MM.1S (cell line): ENCODE data around the gene MSX2.

Experiments used
- EZH2 ChIP-seq: fragments of 300-600 bp; sonication (generic); optimal IDR thresholded peaks from 2 replicates; pipeline ENCODE3; 2017; ENCODE audit warnings: low read depth, mild to moderate bottlenecking, antibody characterized with exemption, low read length, mixed read lengths
- TF ChIP-seq, protein P1 (sequence below): fragments of 300-600 bp; sonication (generic); IDR thresholded peaks from 2 replicates; pipeline ENCODE4 v1.5.1; 2016; ENCODE audit warnings: antibody characterized with exemption, low read length, mixed read lengths

DNA sequence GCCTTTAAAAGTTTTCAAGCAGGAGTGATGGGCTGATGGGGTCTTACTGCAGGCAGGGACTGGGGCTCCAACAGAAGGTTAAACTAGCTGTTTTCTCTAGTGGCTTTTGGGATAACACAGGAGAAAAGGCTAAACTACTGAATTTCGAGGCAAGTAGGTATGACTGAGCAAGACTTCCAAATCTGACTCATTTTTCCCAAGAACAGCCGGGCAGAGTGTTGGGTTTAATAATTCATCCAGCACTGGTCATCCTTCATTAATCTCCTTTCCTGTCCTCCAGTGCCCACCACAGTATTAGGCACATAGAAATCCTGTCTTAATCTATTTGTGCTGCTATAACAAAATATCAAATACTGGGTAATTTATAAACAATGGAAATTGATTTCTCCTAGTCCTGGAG lies 20.5 kb downstream of the MSX2 start:
- TF ChIP-seq EZH2, result no peak
- TF ChIP-seq, protein P1, sequence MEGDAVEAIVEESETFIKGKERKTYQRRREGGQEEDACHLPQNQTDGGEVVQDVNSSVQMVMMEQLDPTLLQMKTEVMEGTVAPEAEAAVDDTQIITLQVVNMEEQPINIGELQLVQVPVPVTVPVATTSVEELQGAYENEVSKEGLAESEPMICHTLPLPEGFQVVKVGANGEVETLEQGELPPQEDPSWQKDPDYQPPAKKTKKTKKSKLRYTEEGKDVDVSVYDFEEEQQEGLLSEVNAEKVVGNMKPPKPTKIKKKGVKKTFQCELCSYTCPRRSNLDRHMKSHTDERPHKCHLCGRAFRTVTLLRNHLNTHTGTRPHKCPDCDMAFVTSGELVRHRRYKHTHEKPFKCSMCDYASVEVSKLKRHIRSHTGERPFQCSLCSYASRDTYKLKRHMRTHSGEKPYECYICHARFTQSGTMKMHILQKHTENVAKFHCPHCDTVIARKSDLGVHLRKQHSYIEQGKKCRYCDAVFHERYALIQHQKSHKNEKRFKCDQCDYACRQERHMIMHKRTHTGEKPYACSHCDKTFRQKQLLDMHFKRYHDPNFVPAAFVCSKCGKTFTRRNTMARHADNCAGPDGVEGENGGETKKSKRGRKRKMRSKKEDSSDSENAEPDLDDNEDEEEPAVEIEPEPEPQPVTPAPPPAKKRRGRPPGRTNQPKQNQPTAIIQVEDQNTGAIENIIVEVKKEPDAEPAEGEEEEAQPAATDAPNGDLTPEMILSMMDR, result no peak
